Body of pancreas (tissue), 4 donors: ENCODE results near the gene KCNJ6.

Source experiments
- CTCF ChIP-seq, 7 experiments: fragments of 450-650 bp in 4 of 7; fragments of 200-600 bp in 3 of 7; sonication (generic) in 3 of 7; IDR thresholded peaks; one replicate each; pipeline ENCODE4 v1.5.1; 2016 to 2019; ENCODE audit warnings: antibody characterized with exemption in 7 of 7
- POLR2A ChIP-seq, 3 donors: fragments of 450-650 bp; IDR thresholded peaks; one replicate each; pipeline ENCODE4 v1.6.1; 2016; ENCODE audit warnings: antibody characterized with exemption in 3 of 3, mild to moderate bottlenecking in 2 of 3

GRCh38 chr21:37899146-37899545, 17.1 kb downstream of the KCNJ6 start:
- TF ChIP-seq CTCF (IDR thresholded peaks at IDR 0.05): no peak
- TF ChIP-seq POLR2A (IDR thresholded peaks at IDR 0.05): no peak
